H1 (cell line): ENCODE data around the gene SMARCA1. TPM values are rescaled to one million over a fixed set of nuclear protein-coding genes. Genes with fewer than 3 reads are reported as not detected.

ENCODE experiments used
- CTCF ChIA-PET: fragments of 300-600 bp; sonication (Branson Sonifier 250); formaldehyde crosslinking; loops from one replicate; lab custom pipeline; 2021; ENCODE audit not compliant: partially characterized antibody; lab: Charles Lee
- POLR2A ChIA-PET: fragments of 300-600 bp; sonication (Branson Sonifier 250); formaldehyde crosslinking; loops from one replicate; lab custom pipeline; 2021; ENCODE audit warnings: inconsistent platforms; ENCODE audit not compliant: partially characterized antibody; lab: Charles Lee
- DNase-seq, 2 experiments: peaks; one replicate each; pipeline versions ENCODE4 v3.0.0 to v3.0.0-alpha.2; 2010 to 2022; ENCODE audit warnings: low spot score in 2 of 2, low read depth in 1 of 2, mixed read lengths in 1 of 2
- FAIRE-seq: peaks from 2 replicates; lab custom pipeline; 2011; peaks lifted over from hg19 to GRCh38; lab: Jason Lieb, UNC
- H2AFZ ChIP-seq: 2 replicates; pipeline ENCODE4 v1.8.1; 2012; ENCODE audit warnings: low read length, inconsistent platforms
- H2AK5ac ChIP-seq: 2 replicates; pipeline ENCODE4 v1.6.1; 2013; ENCODE audit warnings: low read depth, low read length
- H2BK120ac ChIP-seq: replicated peaks from 2 replicates; pipeline ENCODE3; 2013; ENCODE audit warnings: low read depth, low read length, inconsistent platforms
- H2BK12ac ChIP-seq: 2 replicates; pipeline ENCODE4 v1.6.1; 2013; ENCODE audit warnings: low read depth, low read length
- H2BK15ac ChIP-seq: 2 replicates; pipeline ENCODE4 v1.6.1; 2013; ENCODE audit warnings: low read length
- H2BK20ac ChIP-seq: 2 replicates; pipeline ENCODE4 v1.6.1; 2013; ENCODE audit warnings: low read length
- H2BK5ac ChIP-seq: 2 replicates; pipeline ENCODE4 v1.6.1; 2013; ENCODE audit warnings: low read depth, low read length
- H3K14ac ChIP-seq: 2 replicates; pipeline ENCODE4 v1.6.1; 2013; ENCODE audit warnings: inconsistent platforms; ENCODE audit not compliant: insufficient read length
- H3K18ac ChIP-seq: 2 replicates; pipeline ENCODE4 v1.6.1; 2013; ENCODE audit warnings: low read length; ENCODE audit errors: extremely low read depth
- H3K23ac ChIP-seq: 2 replicates; pipeline ENCODE4 v1.6.1; 2013; ENCODE audit warnings: inconsistent platforms; ENCODE audit not compliant: insufficient read length
- H3K23me2 ChIP-seq: 2 replicates; pipeline ENCODE4 v1.6.1; 2013; ENCODE audit warnings: low read depth, low read length
- H3K27ac ChIP-seq: 2 replicates; pipeline ENCODE4 v1.6.1; 2011; ENCODE audit warnings: low read depth, low read length, inconsistent platforms
- H3K27me3 ChIP-seq, 4 experiments: replicated peaks in 1 of 4; 1 replicate in 1 of 4; 2 replicates in 3 of 4; pipeline versions ENCODE4 v1.6.1 to v1.8.1; 2011 to 2013; ENCODE audit warnings: low read length in 3 of 4, mild to moderate bottlenecking in 3 of 4, inconsistent platforms in 2 of 4, mixed read lengths in 2 of 4, moderate library complexity in 1 of 4; ENCODE audit not compliant: control insufficient read depth in 3 of 4, insufficient read depth in 3 of 4; ENCODE audit errors: extremely low read depth in 1 of 4
- H3K36me3 ChIP-seq, 4 experiments: 2 replicates each; pipeline versions ENCODE4 v1.6.1 to v1.8.1; 2011 to 2013; ENCODE audit warnings: mild to moderate bottlenecking in 4 of 4, low read length in 3 of 4, moderate library complexity in 2 of 4, control low read depth in 1 of 4, inconsistent platforms in 1 of 4; ENCODE audit not compliant: insufficient read depth in 4 of 4, control insufficient read depth in 2 of 4
- H3K4ac ChIP-seq: replicated peaks from 2 replicates; pipeline ENCODE3; 2013; ENCODE audit warnings: low read length, low read depth, mixed read lengths, inconsistent platforms; ENCODE audit not compliant: insufficient read length
- H3K4me1 ChIP-seq, 4 experiments: replicated peaks in 1 of 4; 1 replicate in 1 of 4; 2 replicates in 3 of 4; pipeline versions ENCODE4 v1.6.1 to v1.8.1; 2011 to 2013; ENCODE audit warnings: low read length in 3 of 4, inconsistent platforms in 2 of 4, mixed read lengths in 1 of 4; ENCODE audit not compliant: insufficient read depth in 4 of 4, control insufficient read depth in 3 of 4
- H3K4me2 ChIP-seq, 2 experiments: 2 replicates each; pipeline versions ENCODE4 v1.6.1 to v1.8.1; 2011 to 2013; ENCODE audit warnings: low read depth in 2 of 2, low read length in 2 of 2, control low read depth in 1 of 2, inconsistent platforms in 1 of 2, mild to moderate bottlenecking in 1 of 2; ENCODE audit not compliant: insufficient read depth in 1 of 2
- H3K4me3 ChIP-seq, 4 experiments: fragments of 200-600, 300-600 bp in 1 of 4; sonication (generic), shearing (Covaris generic), sonication (Bioruptor Twin) in 1 of 4; 2 replicates each; pipeline versions ENCODE4 v1.5.1 to v1.8.1; 2011 to 2016; ENCODE audit warnings: low read length in 4 of 4, low read depth in 3 of 4, control low read depth in 2 of 4, inconsistent platforms in 2 of 4, mild to moderate bottlenecking in 2 of 4, mixed read lengths in 1 of 4, moderate library complexity in 1 of 4; ENCODE audit not compliant: insufficient read depth in 2 of 4; ENCODE audit errors: extremely low read depth in 1 of 4
- H3K56ac ChIP-seq: replicated peaks from 2 replicates; pipeline ENCODE3; 2013; ENCODE audit warnings: low read depth, mild to moderate bottlenecking, mixed read lengths, low read length, inconsistent platforms; ENCODE audit not compliant: insufficient read length
- H3K79me1 ChIP-seq: 2 replicates; pipeline ENCODE4 v1.6.1; 2013; ENCODE audit warnings: low read depth, low read length, control low read depth
- H3K79me2 ChIP-seq, 2 experiments: 2 replicates each; pipeline versions ENCODE4 v1.6.1 to v1.8.1; 2012 to 2013; ENCODE audit warnings: low read length in 2 of 2, mild to moderate bottlenecking in 2 of 2, inconsistent platforms in 1 of 2; ENCODE audit not compliant: insufficient read depth in 2 of 2, control insufficient read depth in 1 of 2
- H3K9ac ChIP-seq, 4 experiments: replicated peaks in 1 of 4; 1 replicate in 1 of 4; 2 replicates in 3 of 4; pipeline versions ENCODE4 v1.6.1 to v1.8.1; 2011 to 2013; ENCODE audit warnings: low read depth in 3 of 4, low read length in 3 of 4, control low read depth in 2 of 4, mild to moderate bottlenecking in 2 of 4, moderate library complexity in 2 of 4, inconsistent platforms in 1 of 4; ENCODE audit errors: extremely low read depth in 1 of 4
- H3K9me3 ChIP-seq, 2 experiments: 2 replicates each; pipeline versions ENCODE4 v1.6.1 to v1.8.1; 2012 to 2013; ENCODE audit warnings: mild to moderate bottlenecking in 2 of 2, moderate library complexity in 2 of 2, control low read depth in 1 of 2, inconsistent platforms in 1 of 2, low read depth in 1 of 2, low read length in 1 of 2, mixed read lengths in 1 of 2; ENCODE audit not compliant: insufficient read depth in 2 of 2
- H4K20me1 ChIP-seq, 2 experiments: replicated peaks in 1 of 2; 2 replicates each; pipeline versions ENCODE3 to v1.8.1; 2011 to 2013; ENCODE audit warnings: inconsistent platforms in 2 of 2, low read length in 2 of 2, mild to moderate bottlenecking in 1 of 2; ENCODE audit not compliant: insufficient read depth in 2 of 2, control insufficient read depth in 1 of 2
- H4K5ac ChIP-seq: 2 replicates; pipeline ENCODE4 v1.6.1; 2013; ENCODE audit warnings: low read length, low read depth, mixed read lengths, inconsistent platforms; ENCODE audit not compliant: insufficient read length
- H4K8ac ChIP-seq: 2 replicates; pipeline ENCODE4 v1.8.0; 2013; ENCODE audit warnings: mild to moderate bottlenecking, moderate library complexity, low read length, inconsistent platforms; ENCODE audit not compliant: insufficient read depth; ENCODE audit errors: extremely low read depth
- H4K91ac ChIP-seq: replicated peaks from 2 replicates; pipeline ENCODE3; 2013; ENCODE audit warnings: low read length, mixed read lengths, inconsistent platforms; ENCODE audit not compliant: insufficient read length
- ATF2 ChIP-seq: IDR thresholded peaks from 2 replicates; pipeline ENCODE4 v1.6.1; 2012; ENCODE audit warnings: low read length, inconsistent platforms
- CTBP2 ChIP-seq: IDR thresholded peaks from 2 replicates; pipeline ENCODE4 v1.7.0; 2011; ENCODE audit warnings: borderline replicate concordance, mild to moderate bottlenecking, moderate library complexity, mixed read lengths, low read length; ENCODE audit not compliant: insufficient read depth, insufficient read length
- JUN ChIP-seq: IDR thresholded peaks from 2 replicates; pipeline ENCODE4 v1.6.1; 2011; ENCODE audit warnings: low read depth, mild to moderate bottlenecking, improper control_type of control experiment, low read length
- KDM4A ChIP-seq: IDR thresholded peaks from one replicate; pipeline ENCODE4 v1.7.1; 2012; ENCODE audit warnings: low read depth, mild to moderate bottlenecking, moderate library complexity, low read length, inconsistent platforms; ENCODE audit not compliant: severe bottlenecking
- KDM5A ChIP-seq: fragments of 200-600 bp; IDR thresholded peaks from 2 replicates; pipeline ENCODE4 v1.7.1; 2012; ENCODE audit warnings: mild to moderate bottlenecking, low read length, inconsistent platforms, mixed read lengths
- MAX ChIP-seq: IDR thresholded peaks from 2 replicates; pipeline ENCODE4 v1.6.1; 2012; ENCODE audit warnings: inconsistent platforms
- POLR2A ChIP-seq, 2 experiments: IDR thresholded peaks; 1 replicate in 1 of 2; 2 replicates in 1 of 2; pipeline ENCODE4 v1.6.1; 2011; ENCODE audit warnings: low read depth in 2 of 2, low read length in 2 of 2, mild to moderate bottlenecking in 2 of 2; ENCODE audit errors: control extremely low read depth in 1 of 2
- RNF2 ChIP-seq: fragments of 200-900, 300-1000 bp; sonication (generic); IDR thresholded peaks from 2 replicates; pipeline ENCODE4 v1.7.1; 2016; ENCODE audit warnings: borderline replicate concordance, low read depth, mild to moderate bottlenecking, antibody characterized with exemption, low read length; ENCODE audit not compliant: poor library complexity, severe bottlenecking; ENCODE audit errors: missing control alignments
- SIN3A ChIP-seq, 2 experiments: IDR thresholded peaks in 1 of 2; conservative IDR thresholded peaks in 1 of 2; 2 replicates each; pipeline ENCODE4 v1.6.1; 2011 to 2012; ENCODE audit warnings: low read length in 2 of 2, improper control_type of control experiment in 1 of 2, low read depth in 1 of 2, mild to moderate bottlenecking in 1 of 2
- TEAD4 ChIP-seq: IDR thresholded peaks from 2 replicates; pipeline ENCODE4 v1.6.1; 2012; ENCODE audit warnings: low read depth, low read length, inconsistent platforms, mixed read lengths
- YY1 ChIP-seq: IDR thresholded peaks from 2 replicates; pipeline ENCODE4 v1.6.1; 2011; ENCODE audit warnings: low read depth, mild to moderate bottlenecking, low read length
- ZNF274 ChIP-seq: IDR thresholded peaks from 2 replicates; pipeline ENCODE4 v1.7.0; 2012; ENCODE audit warnings: low read length, borderline replicate concordance; ENCODE audit errors: extremely low read depth
- WGBS, 2 experiments: shearing (Covaris generic) in 1 of 2; methylation state at CpG; one replicate each; pipeline versions ENCODE4 v1.1.6 to v1.1.7; 2013 to 2015; ENCODE audit warnings: low lambda C conversion rate in 2 of 2, mixed read lengths in 2 of 2, inconsistent platforms in 1 of 2, low coverage in 1 of 2, missing lambda C conversion rate in 1 of 2; ENCODE audit not compliant: insufficient replicate concordance in 2 of 2, insufficient coverage in 1 of 2, insufficient read length in 1 of 2; ENCODE audit errors: extremely low coverage in 1 of 2, missing lambda C conversion rate in 1 of 2; 5-methylcytosine and 5-hydroxymethylcytosine counted together
- polyA plus RNA-seq, 7 experiments: library from polyadenylated mRNA; depleted of rRNA in 3 of 7; stranded (reverse) in 5 of 7; unstranded in 2 of 7; fragments of >200 nt in 5 of 7; fragments of 200-250 nt in 2 of 7; gene quantifications; 1 replicate in 5 of 7; 2 replicates in 1 of 7; 4 replicates in 1 of 7; pipeline versions ENCODE4 v1.2.1 to v1.2.3, GENCODE V29; 2011 to 2013; ENCODE audit warnings: missing spikeins in 2 of 7, mixed read lengths in 2 of 7
- total RNA-seq: library from RNA; stranded (reverse); fragmentation: NEBNext Ultra II Directional; extraction: Animal tissue kit (Norgen Biotek cat#: 25700); gene quantifications from 2 replicates; pipeline ENCODE4 v1.2.1, GENCODE V29; 2021

SMARCA1 gene
- total and polyA plus RNA-seq, 2 of the 8 experiments (the other 6 are each of a cell fraction or from before 2014, with no cell fraction given), result 13.1 to 54.4 TPM

GRCh38 chrX:129496625-129497024, 26.7 kb downstream of the SMARCA1 start:
- Histone ChIP-seq H3K27me3 (no peaks in the 10 kb centered on the region), H3K79me2 (no peaks in the 10 kb centered on the region), H3K18ac (no peak overlapping the region), H3K56ac (no peak overlapping the region), H3K79me1 (no peaks in the 10 kb centered on the region), H3K14ac (no peak overlapping the region), H3K9me3 (no peaks in the 10 kb centered on the region), H2BK12ac (no peak overlapping the region), H3K9ac (no peak overlapping the region), H3K36me3 (peaks cover 3 to 49% (median 13%) of the 10 kb centered on the region in 4 experiments), H2BK5ac (no peak overlapping the region), H4K20me1 (no peaks in the 10 kb centered on the region), H3K4me1 (no peaks in the 10 kb centered on the region), H4K5ac (no peak overlapping the region), H3K27ac (no peak overlapping the region), H3K23me2 (no peaks in the 10 kb centered on the region), H3K4ac (no peak overlapping the region), H3K4me3 (no peak overlapping the region), H3K23ac (no peak overlapping the region), H4K91ac (no peak overlapping the region), H2BK20ac (no peak overlapping the region), H2BK120ac (no peak overlapping the region), H2BK15ac (no peak overlapping the region), H2AFZ (no peak overlapping the region), H2AK5ac (no peak overlapping the region), H4K8ac (no peak overlapping the region), H3K4me2 (no peak overlapping the region)
- WGBS, 2 experiments, result 92% methylated on average over 6 of the region's 6 CpGs; no CpG with 5 or more reads in 1 of the 2 experiments
- POLR2A ChIA-PET, result interaction anchor here (0.6 kb wide), 1 partner anchor 98 kb away, joined by 4 read pairs; no protein-coding TSS in a partner anchor
- FAIRE-seq (no peak), DNase-seq (no peak)
- CTCF ChIA-PET, result interaction anchor here (0.6 kb wide), 1 partner anchor 18 kb away, joined by 3 read pairs; no protein-coding TSS in a partner anchor
- TF ChIP-seq ATF2 (no peak), MAX (no peak), POLR2A (IDR thresholded peaks at IDR 0.05; ENCODE audit: control extremely low read depth in 1 of 2, low read depth in 2 of 2, low read length in 2 of 2) (no peak), KDM4A (no peak), SIN3A (conservative IDR thresholded peaks at IDR 0.05 in 1 of 2, IDR thresholded peaks at IDR 0.05 in 1 of 2; ENCODE audit: low read depth in 1 of 2, low read length in 2 of 2) (no peak), YY1 (no peak), TEAD4 (no peak), KDM5A (no peak), RNF2 (no peak), ZNF274 (no peak), CTBP2 (no peak), JUN (no peak)
